HG03103 (cell line): ENCODE data around the gene ITPRIP.

Source experiments
- ATAC-seq: cut with Tn5 transposase; IDR thresholded peaks from one replicate; pipeline ENCODE4 v1.9.1; 2021; ENCODE audit warnings: low read depth; ENCODE audit not compliant: unreplicated experiment

ITPRIP gene

DNA sequence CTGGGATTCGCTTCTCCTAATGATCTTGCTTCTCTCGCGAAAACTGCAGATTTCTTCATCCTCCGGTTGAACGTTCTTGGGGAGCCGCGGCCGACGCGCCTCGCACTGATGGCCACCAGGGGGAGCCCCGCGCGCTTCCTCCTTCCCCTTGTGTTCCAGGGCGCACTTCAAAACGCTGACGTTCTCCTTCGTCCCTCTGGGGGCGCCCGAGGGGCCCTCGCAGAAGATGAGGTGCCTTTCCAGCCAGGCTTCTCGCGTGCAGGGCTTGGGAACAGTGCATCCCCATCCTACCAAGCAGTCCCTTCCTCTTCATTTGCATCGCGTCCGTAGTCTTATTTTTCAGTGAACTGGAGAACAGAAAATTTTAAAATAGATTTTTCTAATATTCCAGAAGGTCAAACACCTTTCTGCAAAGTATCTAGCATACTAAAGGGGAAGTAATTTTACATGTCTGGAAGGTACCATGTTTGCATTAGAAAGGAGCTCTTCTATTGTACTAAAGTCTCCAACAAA lies 46.8 kb downstream of the ITPRIP start:
- ATAC-seq: peak; percentile 99

DNA sequence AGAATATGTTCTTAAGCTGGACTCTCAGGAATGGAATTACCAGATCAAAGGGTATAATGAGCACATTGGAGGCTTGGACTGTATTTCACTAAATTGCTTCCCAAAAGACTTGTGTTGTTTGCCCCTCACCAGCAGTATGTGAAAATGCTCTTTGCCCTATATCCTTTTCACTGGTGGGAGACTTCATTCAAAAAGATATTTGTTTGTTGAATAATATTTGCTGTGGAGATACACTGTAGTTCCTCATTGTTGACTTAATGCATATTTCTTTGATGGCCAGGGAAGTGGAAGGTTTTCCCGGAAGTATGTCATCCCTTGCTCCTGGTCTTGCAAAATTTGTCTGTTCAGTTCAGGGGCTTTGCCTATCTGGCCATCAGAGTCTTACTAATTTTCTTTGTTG lies 49.9 kb downstream of the ITPRIP start:
- ATAC-seq: no peak

DNA sequence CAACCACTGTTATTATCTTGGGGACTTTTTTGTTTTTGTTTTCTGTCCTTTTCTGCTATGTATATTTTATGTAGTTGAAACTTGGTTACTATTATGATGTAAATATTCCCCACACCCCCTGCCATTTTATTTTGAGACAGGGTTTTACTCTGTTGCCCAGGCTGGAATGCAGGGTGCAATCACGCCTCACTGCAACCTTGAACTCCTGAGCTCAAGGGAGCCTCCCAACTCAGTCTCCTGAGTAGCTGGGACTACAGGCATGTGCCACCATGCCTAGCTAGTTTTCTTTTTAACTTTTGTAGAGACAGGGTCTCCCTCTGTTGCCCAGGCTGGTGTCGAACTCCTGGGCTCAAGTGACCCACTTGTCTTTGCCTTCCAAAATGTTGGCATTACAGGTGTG lies 51.3 kb downstream of the ITPRIP start:
- no peak for ATAC-seq

DNA sequence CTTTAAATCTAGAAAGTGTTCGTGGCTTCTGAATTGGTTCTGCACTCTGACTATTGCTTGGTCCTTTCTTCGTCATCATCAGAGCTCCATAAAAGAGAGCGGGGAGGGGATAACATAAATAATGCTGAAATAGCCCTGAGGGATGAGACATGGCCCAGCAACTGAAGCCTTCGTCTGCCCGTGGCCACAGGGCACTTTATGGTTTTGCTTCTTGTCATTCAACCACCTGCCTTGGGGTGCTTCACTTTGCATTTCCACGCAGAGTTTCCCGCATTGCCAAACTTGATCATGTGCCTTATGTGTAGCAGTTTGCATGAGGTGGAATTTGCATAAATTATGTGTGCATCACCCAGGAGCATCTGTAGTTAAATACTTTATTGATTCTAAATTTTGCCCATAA lies 53.4 kb downstream of the ITPRIP start:
- ATAC-seq: no peak

DNA sequence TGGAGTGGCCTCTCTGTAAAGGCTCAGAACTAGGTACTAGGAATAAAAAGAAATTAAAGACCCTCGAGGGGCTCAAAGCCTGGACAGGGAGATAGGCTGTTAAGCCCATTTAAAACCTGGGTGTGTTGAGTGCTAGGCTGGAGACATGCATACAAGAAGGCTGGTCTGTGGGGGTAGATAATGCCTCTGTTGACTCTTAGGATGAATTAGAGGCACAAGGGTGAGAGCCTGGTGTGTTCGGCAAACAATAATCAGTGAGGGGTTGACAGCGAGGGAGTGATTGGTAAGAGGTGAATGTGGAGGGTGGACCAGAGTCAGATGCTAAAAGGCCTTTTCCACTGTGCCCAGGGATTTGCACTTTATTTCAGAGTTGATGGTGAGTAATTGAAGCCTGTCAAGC lies 56.6 kb downstream of the ITPRIP start:
- no peak for ATAC-seq

DNA sequence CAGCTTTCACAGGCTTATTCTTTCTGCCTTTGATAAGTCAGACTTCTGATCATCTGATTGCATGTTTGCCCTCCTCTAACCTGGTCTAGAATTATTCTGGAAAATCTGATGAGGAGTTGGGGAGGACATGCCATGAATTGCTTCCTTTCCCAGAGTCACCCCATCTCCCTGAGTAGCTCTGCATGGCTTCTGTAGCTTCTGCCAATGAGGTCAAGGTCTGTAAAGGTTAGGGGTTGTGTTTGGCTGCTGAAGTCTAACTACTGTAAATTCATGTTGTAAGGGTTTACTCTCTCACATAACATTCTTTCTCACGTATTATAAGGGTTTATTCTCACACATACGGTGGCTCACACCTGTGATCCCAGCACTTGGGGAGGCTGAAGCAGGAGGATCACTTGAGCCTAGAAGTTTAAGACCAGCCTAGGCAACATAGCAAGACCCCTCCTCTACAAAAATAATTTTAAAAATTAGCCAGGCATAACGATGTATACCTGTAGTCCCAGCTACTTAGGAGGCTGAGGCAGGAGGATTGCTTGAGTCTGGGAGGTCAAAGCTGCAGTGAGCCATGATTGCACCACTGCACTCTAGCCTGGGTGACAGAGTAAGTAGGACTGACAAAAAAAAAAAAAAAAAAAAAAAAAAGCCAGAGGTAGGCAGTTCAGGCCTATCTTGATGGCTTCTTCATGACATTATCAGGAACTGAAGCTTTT lies 58.6 kb downstream of the ITPRIP start:
- no peak for ATAC-seq

DNA sequence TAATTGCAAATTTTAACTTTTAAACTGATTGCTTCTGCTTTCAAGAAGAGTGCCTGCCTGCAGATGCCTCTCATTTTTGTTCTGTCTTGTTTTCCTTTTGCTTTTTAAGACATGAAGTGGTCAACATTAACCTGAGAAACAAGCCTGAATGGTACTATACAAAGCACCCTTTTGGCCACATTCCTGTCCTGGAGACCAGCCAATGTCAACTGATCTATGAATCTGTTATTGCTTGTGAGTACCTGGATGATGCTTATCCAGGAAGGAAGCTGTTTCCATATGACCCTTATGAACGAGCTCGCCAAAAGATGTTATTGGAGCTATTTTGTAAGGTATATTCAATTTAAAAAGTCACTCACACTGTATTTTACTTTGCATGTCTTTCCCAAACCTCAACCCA lies 60.5 kb downstream of the ITPRIP start:
- ATAC-seq: no peak

DNA sequence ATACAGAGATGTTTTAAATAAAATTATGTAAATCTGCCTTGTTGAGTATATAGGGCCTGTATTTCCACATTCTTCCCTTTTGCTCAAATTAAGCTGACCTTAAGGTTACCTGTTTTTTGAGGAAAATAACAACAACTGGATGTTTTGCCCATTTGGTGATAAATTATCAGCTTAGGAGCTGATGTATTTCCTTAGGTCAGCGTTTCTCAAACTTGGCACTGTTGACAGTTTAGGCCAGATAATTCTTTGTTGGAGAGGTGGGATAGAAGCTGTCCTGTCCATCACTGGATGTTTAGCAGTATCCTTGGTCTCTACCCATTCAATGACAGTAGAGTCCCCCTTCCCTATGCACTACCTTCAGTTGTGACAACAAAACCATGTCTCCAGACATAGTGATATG lies 62.1 kb downstream of the ITPRIP start:
- ATAC-seq: no peak

DNA sequence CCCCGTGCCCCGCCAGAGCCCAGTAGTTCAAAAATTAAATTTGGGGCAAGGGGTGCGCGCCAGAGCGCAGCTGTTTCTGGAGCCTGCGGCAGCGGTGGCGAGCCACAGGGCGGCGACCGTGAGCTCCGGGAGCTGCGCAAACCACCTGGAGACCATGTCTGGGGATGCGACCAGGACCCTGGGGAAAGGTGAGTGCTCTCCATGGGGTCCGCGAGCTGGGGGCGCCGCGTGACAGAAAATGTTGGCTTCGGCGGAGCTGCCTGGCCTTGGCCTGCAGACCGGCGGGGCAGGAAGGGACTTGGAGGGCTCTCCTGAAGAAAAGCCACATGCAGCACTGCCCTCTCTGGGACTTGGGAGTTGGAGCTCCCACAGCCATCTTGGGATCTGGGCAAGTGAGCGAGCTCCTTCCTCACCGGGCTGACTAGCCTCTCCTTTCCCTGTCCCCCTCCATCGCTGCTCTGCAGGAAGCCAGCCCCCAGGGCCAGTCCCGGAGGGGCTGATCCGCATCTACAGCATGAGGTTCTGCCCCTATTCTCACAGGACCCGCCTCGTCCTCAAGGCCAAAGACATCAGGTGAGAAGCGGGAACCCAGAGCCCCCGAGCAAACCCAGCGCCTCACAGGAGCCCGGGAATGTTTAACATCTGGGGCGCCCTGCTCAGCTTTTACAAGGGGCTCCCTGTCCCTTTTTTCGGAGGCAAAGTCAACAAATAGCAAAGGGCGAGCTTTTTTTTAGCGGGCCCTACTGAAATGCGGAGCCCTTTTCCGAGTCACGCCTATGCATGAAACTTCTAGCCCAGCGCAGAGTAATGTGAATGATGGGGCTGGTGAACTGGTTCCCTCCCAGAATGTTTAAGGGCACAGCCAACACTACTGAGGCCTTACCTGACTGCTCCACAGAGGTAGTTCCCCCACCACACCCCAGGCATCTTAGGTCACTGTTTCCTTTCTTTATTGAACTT lies 63.2 kb downstream of the ITPRIP start:
- ATAC-seq: peak; percentile 75

DNA sequence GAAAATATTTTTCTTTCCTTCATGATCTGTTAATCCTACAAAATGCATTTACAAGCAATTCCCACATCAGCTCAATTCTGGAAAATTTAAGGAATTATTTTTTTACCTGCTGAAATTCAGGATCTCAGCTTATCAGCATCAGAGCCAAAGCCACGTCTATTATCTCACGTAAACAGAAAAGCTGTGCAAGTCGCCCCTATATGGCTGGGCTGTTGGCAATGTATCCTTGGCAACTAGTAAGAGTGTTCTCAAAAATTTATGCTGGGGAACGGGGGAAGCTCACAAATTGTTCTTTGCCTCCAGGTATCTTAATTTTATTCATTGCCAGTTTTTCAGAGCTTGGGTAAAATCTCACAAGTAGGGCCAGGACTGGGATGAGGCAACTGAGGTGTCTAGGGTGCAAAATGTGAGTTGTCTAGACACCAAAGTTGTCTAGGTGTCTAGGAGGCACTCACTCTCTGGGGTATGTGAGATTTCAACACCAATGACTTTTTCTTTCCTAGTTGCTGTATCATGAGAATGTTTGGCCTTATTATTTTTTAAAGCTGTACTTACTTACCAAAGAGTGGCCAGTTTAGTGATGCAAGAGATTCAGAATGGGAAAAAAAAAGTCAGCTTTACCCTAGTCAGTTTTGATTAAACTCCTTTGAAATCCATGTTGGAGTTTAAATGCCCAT lies 64.2 kb downstream of the ITPRIP start:
- no peak for ATAC-seq

DNA sequence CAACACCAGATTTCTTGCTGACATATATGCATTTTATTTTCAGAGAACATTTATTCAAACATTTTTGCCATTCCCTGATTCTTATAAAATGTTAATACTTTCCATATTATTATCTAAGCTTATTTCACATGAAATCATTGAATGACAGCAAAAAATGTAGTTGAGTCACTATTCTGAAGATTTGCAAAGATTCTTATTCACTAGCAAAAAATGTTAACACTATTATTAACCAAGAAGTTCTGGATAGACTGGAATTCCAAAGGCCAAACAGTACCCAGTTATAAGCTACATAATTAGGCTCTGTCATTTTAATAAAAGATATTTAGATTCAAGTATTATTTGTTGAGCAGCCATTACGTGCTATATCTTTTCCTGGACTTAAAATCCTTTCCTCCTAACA lies 65.0 kb downstream of the ITPRIP start:
- no peak for ATAC-seq

DNA sequence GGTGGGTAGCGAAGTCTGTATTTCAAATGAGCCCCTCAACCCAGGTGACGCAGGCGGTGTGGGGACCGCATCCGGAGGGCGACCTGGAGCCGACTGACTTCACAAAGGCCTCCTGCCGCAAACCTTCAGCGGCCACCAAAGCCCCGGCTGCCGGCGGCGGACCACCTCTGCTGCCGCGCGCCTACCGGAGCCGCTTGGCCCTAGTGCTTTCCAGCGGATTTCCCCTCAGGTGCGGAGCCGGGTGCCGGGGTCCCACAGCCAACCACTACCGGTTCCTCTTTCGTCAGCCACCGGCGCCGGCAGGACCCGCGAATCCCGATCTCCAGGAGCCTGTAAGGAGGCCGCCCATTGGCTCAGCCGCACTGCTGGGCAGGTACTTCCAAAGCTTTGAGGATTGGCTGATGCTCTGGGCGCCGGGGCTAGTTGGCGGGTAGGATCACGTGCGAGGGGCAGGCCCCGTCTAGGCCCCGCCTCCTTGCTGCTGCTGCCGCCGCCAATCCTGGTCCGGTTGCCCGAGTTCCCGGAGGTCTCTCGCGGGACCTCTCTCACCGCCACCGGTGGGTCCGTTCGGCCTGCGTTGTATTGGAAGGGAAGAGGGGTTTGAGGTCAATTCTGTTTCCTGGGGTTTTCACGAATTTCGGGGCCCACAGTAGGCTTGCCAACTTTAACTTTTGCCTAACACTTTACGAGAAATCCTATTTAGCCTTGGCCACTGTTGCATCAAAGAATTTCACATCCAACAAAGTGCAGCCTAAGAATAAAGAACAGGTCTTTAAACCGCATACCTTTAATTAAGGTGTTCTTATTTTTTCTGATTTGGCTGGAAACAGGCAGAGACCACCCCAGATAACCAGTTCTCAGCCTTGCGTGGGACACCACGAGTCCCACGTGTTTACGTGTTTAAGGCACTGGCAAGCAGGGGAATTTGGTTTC lies 69.3 kb downstream of the ITPRIP start, which contains the start of gene GSTO2:
TSS of gene GSTO2 (plus strand) at position 472 of the 933 bp plus-strand sequence. CDS start 5,732 bp downstream, outside the sequence.
- peak; percentile 98 for ATAC-seq

DNA sequence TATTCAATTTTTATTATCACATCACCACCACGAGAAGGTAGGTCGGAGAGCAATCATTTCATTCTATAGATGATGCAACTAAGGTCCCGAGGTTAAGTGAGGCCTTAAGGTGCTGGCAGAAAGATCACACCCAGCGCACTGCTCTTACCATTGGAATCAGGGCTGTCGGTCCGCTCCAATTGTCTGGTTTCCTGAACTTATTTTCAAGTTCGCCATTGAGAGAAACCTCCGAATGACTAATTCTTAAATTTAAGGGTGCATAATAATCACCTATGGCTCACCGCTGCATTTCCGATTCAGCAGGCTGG lies 69.9 kb downstream of the ITPRIP start:
- ATAC-seq: no peak

DNA sequence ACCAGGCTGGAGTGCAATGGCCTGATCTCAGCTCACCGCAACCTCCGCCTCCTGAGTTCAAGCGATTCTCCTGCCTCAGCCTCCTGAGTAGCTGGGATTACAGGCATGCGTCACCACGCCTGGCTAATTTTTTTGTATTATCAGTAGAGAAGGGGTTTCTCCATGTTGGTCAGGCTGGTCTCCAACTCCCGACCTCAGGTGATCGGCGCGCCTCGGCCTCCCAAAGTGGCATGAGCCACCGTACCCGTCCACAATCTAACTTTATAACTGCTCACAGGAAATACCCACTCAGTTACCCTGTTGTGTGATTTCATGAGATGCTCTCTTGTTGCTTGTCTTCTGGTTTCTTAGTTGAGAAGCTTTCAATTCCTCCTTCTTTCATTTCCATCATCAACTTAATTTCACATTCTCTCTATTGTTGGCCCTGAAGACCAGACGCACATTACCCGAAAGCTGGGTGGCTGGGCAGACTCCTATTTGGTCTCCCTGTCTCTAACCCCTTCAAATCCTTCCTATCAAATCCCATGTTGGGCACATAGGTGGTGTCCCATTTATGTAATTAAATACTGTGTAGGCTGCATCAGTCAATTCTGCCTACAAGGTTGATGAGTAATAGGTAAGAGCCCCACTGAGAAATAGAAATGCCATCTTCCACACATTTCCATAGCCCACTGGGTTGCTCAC lies 70.4 kb downstream of the ITPRIP start:
- ATAC-seq: no peak

DNA sequence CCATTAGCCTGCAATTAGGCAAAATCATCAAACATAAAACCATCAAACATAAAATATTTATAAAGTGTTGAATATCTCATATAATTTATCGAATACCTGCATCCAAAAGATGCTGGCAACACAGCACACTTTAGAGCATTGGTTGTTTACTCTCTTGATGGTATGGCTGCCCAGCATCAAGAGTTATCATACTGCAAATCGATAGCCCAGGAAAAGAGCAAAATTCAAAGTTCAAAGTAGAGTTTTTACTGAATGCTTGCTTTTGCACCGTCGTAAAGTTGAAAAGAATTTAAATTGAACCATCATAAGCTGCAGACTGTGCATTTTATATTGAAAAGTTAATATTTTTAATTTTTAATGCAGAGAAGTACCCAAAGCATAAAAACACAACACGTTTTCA lies 73.5 kb downstream of the ITPRIP start:
- no peak for ATAC-seq

DNA sequence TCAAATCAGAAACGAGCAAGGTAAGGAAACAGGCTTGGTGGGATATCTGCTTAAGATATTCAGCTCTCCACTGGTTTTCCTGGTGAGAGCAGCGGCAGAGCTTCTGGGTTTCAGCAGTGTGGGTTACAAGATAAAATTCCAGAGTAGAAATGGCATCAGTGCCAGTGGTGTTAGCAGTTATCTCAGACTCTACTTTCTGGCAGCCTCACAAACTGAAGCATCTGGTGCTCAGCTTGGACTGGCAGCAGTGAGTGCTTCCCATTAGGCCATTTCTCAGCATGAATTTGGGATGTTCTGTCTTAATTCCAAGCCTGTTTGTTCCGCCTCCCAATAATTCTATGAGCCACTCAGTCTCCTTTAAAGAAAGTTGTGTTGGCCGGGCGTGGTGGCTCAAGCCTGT lies 76.2 kb downstream of the ITPRIP start:
- no peak for ATAC-seq

DNA sequence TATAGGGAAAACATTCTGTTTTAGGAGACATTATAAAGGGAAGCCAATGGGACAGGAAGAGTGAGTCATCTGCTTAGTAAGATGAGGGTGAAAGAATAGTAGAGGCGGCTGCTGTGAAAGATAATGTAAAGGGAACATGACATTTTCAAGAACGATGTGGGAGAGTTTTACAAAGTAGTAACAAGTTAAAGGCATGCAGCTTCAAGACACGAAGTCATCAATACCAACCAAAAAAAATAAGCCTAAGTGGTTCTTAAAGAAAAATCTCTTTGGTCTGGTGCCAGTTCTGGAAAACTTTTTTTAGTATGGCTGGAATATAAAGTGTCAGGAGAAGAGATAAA lies 77.5 kb downstream of the ITPRIP start:
- ATAC-seq: no peak

DNA sequence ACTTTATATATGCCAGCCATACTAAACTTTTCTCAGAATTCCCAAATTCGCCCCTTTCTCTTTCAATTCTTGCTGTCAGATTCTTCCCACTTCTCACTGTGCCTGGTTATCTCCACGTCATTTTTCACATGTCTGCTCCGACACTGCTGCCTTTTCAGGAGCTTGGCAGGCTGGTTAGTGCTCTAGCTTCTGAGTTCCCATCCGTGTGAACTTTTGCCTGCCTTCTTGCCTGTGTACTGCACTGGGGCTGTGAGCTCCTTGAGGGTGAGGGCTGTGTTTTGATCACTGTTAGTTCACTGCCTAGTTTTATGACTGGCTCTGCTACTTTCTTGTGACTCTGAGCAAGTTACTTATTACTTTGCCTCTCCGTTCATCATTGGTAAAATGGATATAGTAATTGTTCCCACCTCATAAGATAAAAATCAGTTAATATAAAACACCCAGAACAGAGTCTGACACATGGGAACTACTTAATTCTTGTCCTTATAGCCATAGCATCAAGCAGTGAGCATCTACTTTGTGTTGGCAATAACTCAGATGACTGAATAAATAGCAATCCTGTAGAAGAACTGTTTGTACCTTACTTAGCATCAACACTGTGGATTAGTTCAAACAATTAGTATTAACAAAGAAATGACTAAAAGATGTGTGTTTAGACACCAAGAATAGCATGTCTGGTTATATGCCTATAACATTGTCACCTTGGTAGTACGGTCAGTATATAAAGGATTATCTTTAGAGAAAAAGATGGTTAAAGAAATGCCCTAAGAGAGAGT lies 78.1 kb downstream of the ITPRIP start:
- ATAC-seq: no peak
